ENCODE results near the gene EIF4B.

EIF4B gene

GRCh38 chr12:53068811-53069585, 62.7 kb downstream of the EIF4B start:
- DNase-seq (ENCODE audit: low read depth) = no peak

DNA sequence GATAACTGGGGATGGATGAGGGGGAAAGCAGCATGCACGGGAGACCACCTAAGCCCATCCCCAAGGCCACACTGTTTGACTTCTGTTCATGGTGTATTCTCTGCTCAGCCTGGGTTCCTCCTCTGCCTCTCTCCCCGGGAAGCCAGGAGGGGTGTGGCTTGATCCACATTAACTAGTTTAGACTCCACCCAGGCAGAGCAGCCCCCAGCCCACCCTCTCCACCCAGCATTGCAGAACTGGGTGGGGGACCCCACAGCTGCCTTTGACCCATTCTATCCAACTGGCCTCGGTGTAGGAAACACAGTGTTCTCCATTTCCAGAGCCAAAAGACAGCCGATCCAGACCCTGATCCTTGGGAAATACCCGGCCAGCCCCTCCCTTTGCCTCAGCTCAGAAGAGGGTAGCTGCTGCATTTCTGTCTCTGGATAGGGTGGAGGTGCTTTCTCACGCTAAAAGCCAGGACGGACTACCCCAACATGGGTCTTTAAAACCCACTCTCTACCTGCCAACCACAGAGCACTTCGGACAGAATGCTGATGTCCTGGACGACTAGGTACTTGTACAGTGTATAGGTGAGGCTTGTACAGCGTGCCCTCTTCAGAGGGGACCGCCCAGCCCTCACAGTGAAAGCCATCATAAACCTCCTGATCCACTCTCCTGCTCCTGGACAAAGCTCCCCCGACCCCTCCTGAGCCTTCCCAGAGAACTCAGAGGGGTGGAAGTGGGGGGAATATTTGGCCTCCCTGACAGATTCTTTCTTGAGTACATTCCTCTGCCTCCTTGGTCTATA, 63.6 kb downstream of the EIF4B start:
- DNase-seq (ENCODE audit: low read depth) = no peak

- no peak for DNase-seq (ENCODE audit: low read depth)
Observed at GRCh38 chr12:53070877-53071492, 64.7 kb downstream of the EIF4B start.

GRCh38 chr12:53071591-53072551, 65.6 kb downstream of the EIF4B start:
- DNase-seq (ENCODE audit: low read depth) = no peak

DNA sequence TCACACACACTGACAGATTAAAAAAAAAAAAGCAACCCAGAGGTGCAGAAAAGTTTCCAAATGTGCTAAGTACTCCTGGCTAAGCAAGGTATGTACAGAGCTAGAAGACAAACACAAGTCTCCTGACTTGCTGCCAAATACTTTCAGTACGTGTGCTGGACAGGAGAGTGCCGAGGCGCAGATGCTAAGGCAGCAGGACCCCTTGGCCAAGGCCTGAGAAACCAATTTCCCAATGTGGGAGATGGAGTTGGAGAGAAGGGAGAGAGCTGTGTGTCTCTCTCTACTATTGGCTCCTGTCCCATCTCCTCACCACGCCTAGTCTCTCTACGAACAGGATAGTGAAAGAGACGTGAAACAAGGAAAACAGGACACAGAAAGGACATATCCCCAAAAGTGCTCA, 67.6 kb downstream of the EIF4B start:
- DNase-seq (ENCODE audit: low read depth) = no peak

GRCh38 chr12:53074283-53074998, 68.2 kb downstream of the EIF4B start:
- no peak for DNase-seq (ENCODE audit: low read depth)

- no peak for DNase-seq (ENCODE audit: low read depth)
Observed at GRCh38 chr12:53074999-53075370, 68.7 kb downstream of the EIF4B start.

DNA sequence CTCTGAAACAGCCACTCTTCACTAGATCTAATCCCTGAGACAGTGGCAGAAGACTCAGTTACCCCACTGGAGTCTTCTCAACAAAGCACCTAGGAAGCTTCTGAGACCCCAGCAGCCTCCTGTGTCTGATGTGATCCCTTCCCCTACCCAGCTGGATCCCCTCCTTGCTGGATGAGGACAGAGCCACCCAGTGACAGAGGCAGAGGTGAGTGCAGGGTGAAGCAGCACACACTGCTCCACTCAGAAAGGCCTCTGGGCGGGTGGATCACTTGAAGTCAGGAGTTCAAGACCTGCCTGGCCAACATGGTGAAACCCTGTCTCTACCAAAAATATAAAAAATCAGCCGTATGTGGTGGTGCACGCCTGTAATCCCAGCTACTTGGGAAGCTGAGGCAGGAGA, 70.2 kb downstream of the EIF4B start:
- no peak for DNase-seq (ENCODE audit: low read depth)

DNA sequence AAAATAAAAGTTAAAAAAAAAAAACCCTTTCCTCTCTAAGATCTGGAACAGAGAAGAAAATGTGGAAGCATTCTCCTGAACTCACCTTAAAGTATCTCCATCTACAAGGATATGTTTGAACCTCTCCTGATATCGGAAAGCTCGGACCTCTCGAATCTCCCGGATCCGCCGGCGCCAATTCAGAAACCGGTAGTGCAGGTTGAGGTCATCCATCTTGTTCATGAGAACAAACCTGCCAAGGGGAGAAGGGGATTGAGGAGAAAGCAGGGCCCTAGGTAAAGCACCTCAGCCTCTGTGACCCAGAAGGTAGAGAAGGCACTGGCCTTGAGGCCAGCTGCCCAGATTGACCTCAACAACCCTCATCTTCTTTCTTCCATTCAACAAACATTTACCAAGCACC, 70.8 kb downstream of the EIF4B start:
- DNase-seq (ENCODE audit: low read depth) = no peak

- DNase-seq (ENCODE audit: low read depth) = no peak
Observed at GRCh38 chr12:53078425-53079225, 72.4 kb downstream of the EIF4B start.

DNA sequence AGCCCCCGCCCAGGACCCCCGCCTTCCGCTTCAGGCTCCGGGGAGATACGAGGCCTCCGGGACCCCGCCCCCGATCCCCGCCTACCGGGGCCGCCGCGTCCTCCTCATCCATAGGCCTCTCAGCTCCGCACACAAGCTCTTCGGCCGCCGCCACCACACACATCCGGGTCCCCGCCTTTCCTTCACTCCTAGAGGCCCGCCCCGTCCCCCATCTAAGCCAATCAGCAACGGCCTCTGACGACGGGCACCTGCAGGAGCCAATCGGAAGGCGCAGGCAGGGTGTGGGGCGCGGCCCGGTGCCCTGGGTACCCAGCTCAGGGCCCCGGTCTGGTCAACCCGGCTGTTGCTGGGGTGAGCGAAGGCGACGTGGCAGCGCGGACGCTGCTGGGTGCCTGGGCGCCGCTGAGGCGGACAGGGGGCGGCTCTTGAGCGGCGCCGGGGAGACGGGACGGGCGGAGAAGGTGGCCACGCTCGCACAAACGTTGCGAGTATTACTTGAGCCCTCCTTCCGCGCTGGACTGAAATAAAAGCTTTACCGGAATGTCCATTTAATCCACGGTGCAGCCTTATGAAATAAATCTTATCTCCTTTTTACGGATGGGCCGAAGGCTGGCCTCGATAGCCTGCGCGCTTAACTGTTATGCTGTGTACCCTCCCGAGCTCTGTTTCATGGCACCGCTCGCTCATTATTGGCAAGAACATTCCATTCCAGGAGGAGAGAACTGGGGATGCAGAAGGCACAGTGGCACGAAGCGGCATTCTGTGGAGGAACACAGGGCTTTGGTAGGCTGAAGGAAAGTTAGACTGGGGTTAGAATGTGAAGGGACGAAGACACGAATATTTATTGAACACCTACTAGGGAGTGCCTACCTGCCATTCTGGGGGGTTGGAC, 73.2 kb downstream of the EIF4B start, which contains the start of gene SPRYD3:
SPRYD3 (minus strand) TSS at position 165 of the 892 bp plus-strand sequence; CDS start at position 108, 57 bp downstream.
- peak; percentile 93 for DNase-seq (ENCODE audit: low read depth)

GRCh38 chr12:53082637-53083175, 76.5 kb downstream of the EIF4B start:
- no peak for DNase-seq (ENCODE audit: low read depth)

DNA sequence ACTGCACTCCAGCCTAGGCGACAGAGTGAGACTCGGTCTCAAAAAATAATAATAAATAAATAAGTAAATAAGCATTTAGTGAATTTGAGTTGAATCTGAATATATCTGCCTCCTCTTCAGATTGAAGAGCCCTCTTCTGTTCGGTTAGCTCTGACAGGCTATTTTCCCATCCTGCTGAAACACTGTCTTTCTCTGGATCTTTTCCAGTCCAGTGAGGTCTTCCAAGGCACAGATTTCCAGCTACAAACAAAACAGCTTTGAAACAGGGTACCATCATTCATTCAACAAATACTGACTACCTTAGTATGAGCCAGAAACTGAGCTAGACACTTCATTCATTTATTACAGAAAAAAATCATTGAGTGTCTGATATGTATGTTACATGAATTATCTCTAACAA, 80.1 kb downstream of the EIF4B start:
- no peak for DNase-seq (ENCODE audit: low read depth)

GRCh38 chr12:53090105-53090504, 83.8 kb downstream of the EIF4B start:
- no peak for DNase-seq (ENCODE audit: low read depth)

GRCh38 chr12:53090554-53090953, 84.3 kb downstream of the EIF4B start:
- DNase-seq (ENCODE audit: low read depth) = no peak

GRCh38 chr12:53091756-53092155, 85.5 kb downstream of the EIF4B start:
- no peak for DNase-seq (ENCODE audit: low read depth)
